GM10847 (cell line): ENCODE measurements around the gene CISD3.

ENCODE experiments used
- POLR2A ChIP-seq: IDR thresholded peaks from 2 replicates; pipeline ENCODE4 v1.6.1; 2011; ENCODE audit not compliant: insufficient read length; ENCODE audit errors: extremely low read depth

CISD3 gene

GRCh38 chr17:38733282-38733981 is 3.3 kb downstream of the CISD3 start:
- no peak for TF ChIP-seq POLR2A

GRCh38 chr17:38733982-38734973 is 4.1 kb downstream of the CISD3 start:
- TF ChIP-seq POLR2A, result no peak

GRCh38 chr17:38735161-38735997 is 5.2 kb downstream of the CISD3 start:
- TF ChIP-seq POLR2A, result no peak

- TF ChIP-seq POLR2A, result no peak
These were observed 8.0 kb downstream of the CISD3 start for GRCh38 chr17:38738007-38738662.

GRCh38 chr17:38738686-38739085 is 8.5 kb downstream of the CISD3 start:
- no peak for TF ChIP-seq POLR2A

GRCh38 chr17:38739305-38739704 is 9.2 kb downstream of the CISD3 start:
- no peak for TF ChIP-seq POLR2A

GRCh38 chr17:38740044-38740443 is 9.9 kb downstream of the CISD3 start:
- TF ChIP-seq POLR2A, result no peak

GRCh38 chr17:38740806-38741205 is 10.7 kb downstream of the CISD3 start:
- TF ChIP-seq POLR2A, result no peak

GRCh38 chr17:38741461-38741860 is 11.3 kb downstream of the CISD3 start:
- no peak for TF ChIP-seq POLR2A

GRCh38 chr17:38741921-38742410 is 11.8 kb downstream of the CISD3 start:
- TF ChIP-seq POLR2A, result no peak

- TF ChIP-seq POLR2A, result no peak
These were observed 12.5 kb downstream of the CISD3 start for GRCh38 chr17:38742411-38743308.

- no peak for TF ChIP-seq POLR2A
These were observed 13.5 kb downstream of the CISD3 start for GRCh38 chr17:38743556-38744171.

- TF ChIP-seq POLR2A, result no peak
These were observed 15.4 kb downstream of the CISD3 start for GRCh38 chr17:38745545-38745944.
